Measurements from ENCODE around the gene NAV2.
A peak's percentile ranks its signal among the peaks of the same experiment; 100 is the strongest.

NAV2 gene

GRCh38 chr11:19974886-19975285, 262.2 kb downstream of the NAV2 start:
- no peaks in the 10 kb centered on the region for H3K4me1 ChIP-seq (ENCODE audit: control insufficient read depth, insufficient read depth, low read length)
- H3K27ac ChIP-seq (ENCODE audit: low read depth, low read length) = no peak overlapping the region
- no peak overlapping the region for H3K9ac ChIP-seq (ENCODE audit: low read depth, low read length)
- no peaks in the 10 kb centered on the region for H3K27me3 ChIP-seq (ENCODE audit: control insufficient read depth, insufficient read depth, low read length)
- H3K4me3 ChIP-seq (ENCODE audit: low read depth, low read length) = no peak overlapping the region
- no peaks in the 10 kb centered on the region for H3K9me3 ChIP-seq (ENCODE audit: control insufficient read depth, insufficient read depth, low read length)
- peaks cover 14% of the 10 kb centered on the region; the same call in 1 of the 2 replicates for H3K36me3 ChIP-seq (ENCODE audit: control insufficient read depth, insufficient read depth, low read length)

GRCh38 chr11:19975414-19975990, 262.9 kb downstream of the NAV2 start:
- no peaks in the 10 kb centered on the region for H3K9me3 ChIP-seq (ENCODE audit: control insufficient read depth, insufficient read depth, low read length)
- no peaks in the 10 kb centered on the region for H3K27me3 ChIP-seq (ENCODE audit: control insufficient read depth, insufficient read depth, low read length)
- H3K9ac ChIP-seq (ENCODE audit: low read depth, low read length) = no peak overlapping the region
- H3K27ac ChIP-seq (ENCODE audit: low read depth, low read length) = no peak overlapping the region
- no peaks in the 10 kb centered on the region for H3K4me1 ChIP-seq (ENCODE audit: control insufficient read depth, insufficient read depth, low read length)
- H3K36me3 ChIP-seq (ENCODE audit: control insufficient read depth, insufficient read depth, low read length) = peaks cover 14% of the 10 kb centered on the region; the same call in 1 of the 2 replicates
- H3K4me3 ChIP-seq (ENCODE audit: low read depth, low read length) = no peak overlapping the region

- Histone ChIP-seq H3K9ac (ENCODE audit: low read depth, low read length) (no peak overlapping the region), H3K4me1 (ENCODE audit: control insufficient read depth, insufficient read depth, low read length) (no peaks in the 10 kb centered on the region), H3K27me3 (ENCODE audit: control insufficient read depth, insufficient read depth, low read length) (no peaks in the 10 kb centered on the region), H3K9me3 (ENCODE audit: control insufficient read depth, insufficient read depth, low read length) (no peaks in the 10 kb centered on the region), H3K27ac (ENCODE audit: low read depth, low read length) (no peak overlapping the region), H3K4me3 (ENCODE audit: low read depth, low read length) (no peak overlapping the region), H3K36me3 (ENCODE audit: control insufficient read depth, insufficient read depth, low read length) (peaks cover 14% of the 10 kb centered on the region; the same call in 1 of the 2 replicates)
Measured at GRCh38 chr11:19976281-19976941, 263.8 kb downstream of the NAV2 start.

GRCh38 chr11:19977941-19978340, 265.3 kb downstream of the NAV2 start:
- Histone ChIP-seq H3K4me1 (ENCODE audit: control insufficient read depth, insufficient read depth, low read length) (no peaks in the 10 kb centered on the region), H3K9me3 (ENCODE audit: control insufficient read depth, insufficient read depth, low read length) (no peaks in the 10 kb centered on the region), H3K4me3 (ENCODE audit: low read depth, low read length) (no peak overlapping the region), H3K27ac (ENCODE audit: low read depth, low read length) (no peak overlapping the region), H3K36me3 (ENCODE audit: control insufficient read depth, insufficient read depth, low read length) (0 out of 2 replicates have a peak, but pooled peaks cover 10% of the 10 kb centered on the region), H3K27me3 (ENCODE audit: control insufficient read depth, insufficient read depth, low read length) (no peaks in the 10 kb centered on the region), H3K9ac (ENCODE audit: low read depth, low read length) (no peak overlapping the region)

GRCh38 chr11:19978668-19979518, 266.3 kb downstream of the NAV2 start:
- Histone ChIP-seq H3K4me3 (ENCODE audit: low read depth, low read length) (no peak overlapping the region), H3K4me1 (ENCODE audit: control insufficient read depth, insufficient read depth, low read length) (no peaks in the 10 kb centered on the region), H3K27me3 (ENCODE audit: control insufficient read depth, insufficient read depth, low read length) (no peaks in the 10 kb centered on the region), H3K9ac (ENCODE audit: low read depth, low read length) (no peak overlapping the region), H3K27ac (ENCODE audit: low read depth, low read length) (peak overlapping the region; percentile 36), H3K36me3 (ENCODE audit: control insufficient read depth, insufficient read depth, low read length) (0 out of 2 replicates have a peak, but pooled peaks cover 5% of the 10 kb centered on the region), H3K9me3 (ENCODE audit: control insufficient read depth, insufficient read depth, low read length) (no peaks in the 10 kb centered on the region)

- H3K27ac ChIP-seq (ENCODE audit: low read depth, low read length) = no peak overlapping the region
Measured at GRCh38 chr11:19979519-19979845, 266.8 kb downstream of the NAV2 start.

GRCh38 chr11:19980388-19980787, 267.8 kb downstream of the NAV2 start:
- Histone ChIP-seq H3K27me3 (ENCODE audit: control insufficient read depth, insufficient read depth, low read length) (no peaks in the 10 kb centered on the region), H3K4me3 (ENCODE audit: low read depth, low read length) (no peak overlapping the region), H3K9ac (ENCODE audit: low read depth, low read length) (no peak overlapping the region), H3K9me3 (ENCODE audit: control insufficient read depth, insufficient read depth, low read length) (no peaks in the 10 kb centered on the region), H3K36me3 (ENCODE audit: control insufficient read depth, insufficient read depth, low read length) (peaks cover 11% of the 10 kb centered on the region; the same call in 1 of the 2 replicates), H3K27ac (ENCODE audit: low read depth, low read length) (no peak overlapping the region), H3K4me1 (ENCODE audit: control insufficient read depth, insufficient read depth, low read length) (peaks cover 3% of the 10 kb centered on the region; the same call in 1 of the 2 replicates)

More at GRCh38 chr11:19979519-19979845, 266.8 kb downstream of the NAV2 start:
- H3K9me3 ChIP-seq (ENCODE audit: control insufficient read depth, insufficient read depth, low read length) = no peaks in the 10 kb centered on the region
- H3K36me3 ChIP-seq (ENCODE audit: control insufficient read depth, insufficient read depth, low read length) = 0 out of 2 replicates have a peak, but pooled peaks cover 5% of the 10 kb centered on the region
- H3K9ac ChIP-seq (ENCODE audit: low read depth, low read length) = no peak overlapping the region
- H3K27me3 ChIP-seq (ENCODE audit: control insufficient read depth, insufficient read depth, low read length) = no peaks in the 10 kb centered on the region
- H3K4me1 ChIP-seq (ENCODE audit: control insufficient read depth, insufficient read depth, low read length) = no peaks in the 10 kb centered on the region
- H3K4me3 ChIP-seq (ENCODE audit: low read depth, low read length) = no peak overlapping the region

GRCh38 chr11:19980957-19981669, 268.5 kb downstream of the NAV2 start:
- no peak overlapping the region for H3K27ac ChIP-seq (ENCODE audit: low read depth, low read length)

GRCh38 chr11:19982774-19983495, 270.3 kb downstream of the NAV2 start:
- H3K9me3 ChIP-seq (ENCODE audit: control insufficient read depth, insufficient read depth, low read length) = no peaks in the 10 kb centered on the region
- no peaks in the 10 kb centered on the region for H3K27me3 ChIP-seq (ENCODE audit: control insufficient read depth, insufficient read depth, low read length)
- no peak overlapping the region for H3K27ac ChIP-seq (ENCODE audit: low read depth, low read length)
- H3K4me3 ChIP-seq (ENCODE audit: low read depth, low read length) = no peak overlapping the region
- H3K9ac ChIP-seq (ENCODE audit: low read depth, low read length) = no peak overlapping the region
- H3K4me1 ChIP-seq (ENCODE audit: control insufficient read depth, insufficient read depth, low read length) = peaks cover 11% of the 10 kb centered on the region; the same call in 1 of the 2 replicates
- H3K36me3 ChIP-seq (ENCODE audit: control insufficient read depth, insufficient read depth, low read length) = peaks cover 15% of the 10 kb centered on the region

More at GRCh38 chr11:19980957-19981669, 268.5 kb downstream of the NAV2 start:
- Histone ChIP-seq H3K4me3 (ENCODE audit: low read depth, low read length) (no peak overlapping the region), H3K9ac (ENCODE audit: low read depth, low read length) (no peak overlapping the region), H3K9me3 (ENCODE audit: control insufficient read depth, insufficient read depth, low read length) (no peaks in the 10 kb centered on the region), H3K4me1 (ENCODE audit: control insufficient read depth, insufficient read depth, low read length) (peaks cover 3% of the 10 kb centered on the region; the same call in 1 of the 2 replicates), H3K36me3 (ENCODE audit: control insufficient read depth, insufficient read depth, low read length) (peaks cover 11% of the 10 kb centered on the region; the same call in 1 of the 2 replicates), H3K27me3 (ENCODE audit: control insufficient read depth, insufficient read depth, low read length) (no peaks in the 10 kb centered on the region)
